Gastrocnemius medialis (tissue), 4 donors: ENCODE measurements around the gene KCNQ1.

Source experiments
- POLR2A ChIP-seq, 2 donors: fragments of 450-650 bp; IDR thresholded peaks; one replicate each; pipeline ENCODE4 v1.6.1; 2017; ENCODE audit warnings: antibody characterized with exemption in 2 of 2, mild to moderate bottlenecking in 2 of 2, moderate library complexity in 2 of 2
- TF ChIP-seq, protein P1 (sequence below), 5 experiments: fragments of 450-650 bp in 3 of 5; fragments of 200-600 bp in 2 of 5; sonication (generic) in 2 of 5; IDR thresholded peaks in 4 of 5; conservative IDR thresholded peaks in 1 of 5; 1 replicate in 4 of 5; 2 replicates in 1 of 5; pipeline ENCODE4 v1.5.1; 2016 to 2019; ENCODE audit warnings: antibody characterized with exemption in 5 of 5, mild to moderate bottlenecking in 3 of 5, moderate library complexity in 3 of 5

DNA sequence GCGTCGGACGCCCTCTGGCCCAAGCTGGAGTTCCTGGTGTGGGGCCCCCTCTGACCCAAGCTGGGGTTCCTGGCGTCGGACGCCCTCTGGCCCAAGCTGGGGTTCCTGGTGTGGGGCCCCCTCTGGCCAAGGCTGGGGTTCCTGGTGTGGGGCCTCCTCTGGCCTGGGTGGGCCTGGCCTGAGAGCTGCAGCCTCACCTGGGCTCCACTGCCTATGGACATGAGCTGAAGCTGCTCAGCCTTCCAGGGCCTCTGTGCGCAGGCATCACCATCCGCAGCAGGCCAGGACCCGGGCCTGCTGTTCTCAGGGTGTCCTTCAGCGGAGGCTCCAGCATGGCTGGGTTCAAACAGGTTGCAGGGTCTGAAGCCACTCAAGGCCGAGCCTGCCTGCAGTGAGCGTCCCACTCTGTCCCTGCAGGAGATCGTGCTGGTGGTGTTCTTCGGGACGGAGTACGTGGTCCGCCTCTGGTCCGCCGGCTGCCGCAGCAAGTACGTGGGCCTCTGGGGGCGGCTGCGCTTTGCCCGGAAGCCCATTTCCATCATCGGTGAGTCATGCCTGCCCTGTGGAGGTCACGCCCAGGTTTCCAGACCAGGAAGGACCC is 125.5 kb downstream of the KCNQ1 start:
- no peak for TF ChIP-seq POLR2A (IDR thresholded peaks at IDR 0.05)
- TF ChIP-seq, protein P1, sequence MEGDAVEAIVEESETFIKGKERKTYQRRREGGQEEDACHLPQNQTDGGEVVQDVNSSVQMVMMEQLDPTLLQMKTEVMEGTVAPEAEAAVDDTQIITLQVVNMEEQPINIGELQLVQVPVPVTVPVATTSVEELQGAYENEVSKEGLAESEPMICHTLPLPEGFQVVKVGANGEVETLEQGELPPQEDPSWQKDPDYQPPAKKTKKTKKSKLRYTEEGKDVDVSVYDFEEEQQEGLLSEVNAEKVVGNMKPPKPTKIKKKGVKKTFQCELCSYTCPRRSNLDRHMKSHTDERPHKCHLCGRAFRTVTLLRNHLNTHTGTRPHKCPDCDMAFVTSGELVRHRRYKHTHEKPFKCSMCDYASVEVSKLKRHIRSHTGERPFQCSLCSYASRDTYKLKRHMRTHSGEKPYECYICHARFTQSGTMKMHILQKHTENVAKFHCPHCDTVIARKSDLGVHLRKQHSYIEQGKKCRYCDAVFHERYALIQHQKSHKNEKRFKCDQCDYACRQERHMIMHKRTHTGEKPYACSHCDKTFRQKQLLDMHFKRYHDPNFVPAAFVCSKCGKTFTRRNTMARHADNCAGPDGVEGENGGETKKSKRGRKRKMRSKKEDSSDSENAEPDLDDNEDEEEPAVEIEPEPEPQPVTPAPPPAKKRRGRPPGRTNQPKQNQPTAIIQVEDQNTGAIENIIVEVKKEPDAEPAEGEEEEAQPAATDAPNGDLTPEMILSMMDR (IDR thresholded peaks at IDR 0.05 in 4 of 5, conservative IDR thresholded peaks at IDR 0.05 in 1 of 5), result no peak
